T-helper 2 cell treated with Interferon-gamma antibody and Interleukin-4, amounts not matched to agents 100 ng/mL and 5 ng/mL, for 36 hours (primary cell): ENCODE measurements around the gene MAP3K8. TPM values are rescaled to one million over a fixed set of nuclear protein-coding genes. Genes with fewer than 3 reads are reported as not detected.
"Not testable (repeated sequence)": the region's sequence is repeated elsewhere in the genome, so short reads cannot be mapped to it uniquely, and the experiment has no call there.

Source experiments
- intact Hi-C: fragments of 100-400 bp; cut with micrococcal nuclease; formaldehyde crosslinking; loops from one replicate; pipeline ENCODE4 v1.15.1; 2023
- total RNA-seq: library from RNA; stranded (reverse); gene quantifications from 2 replicates; pipeline ENCODE4 v1.2.3, GENCODE V29; 2022

Gene MAP3K8
- total RNA-seq, 1 donor from 2014 or later, result 17.0 TPM

DNA sequence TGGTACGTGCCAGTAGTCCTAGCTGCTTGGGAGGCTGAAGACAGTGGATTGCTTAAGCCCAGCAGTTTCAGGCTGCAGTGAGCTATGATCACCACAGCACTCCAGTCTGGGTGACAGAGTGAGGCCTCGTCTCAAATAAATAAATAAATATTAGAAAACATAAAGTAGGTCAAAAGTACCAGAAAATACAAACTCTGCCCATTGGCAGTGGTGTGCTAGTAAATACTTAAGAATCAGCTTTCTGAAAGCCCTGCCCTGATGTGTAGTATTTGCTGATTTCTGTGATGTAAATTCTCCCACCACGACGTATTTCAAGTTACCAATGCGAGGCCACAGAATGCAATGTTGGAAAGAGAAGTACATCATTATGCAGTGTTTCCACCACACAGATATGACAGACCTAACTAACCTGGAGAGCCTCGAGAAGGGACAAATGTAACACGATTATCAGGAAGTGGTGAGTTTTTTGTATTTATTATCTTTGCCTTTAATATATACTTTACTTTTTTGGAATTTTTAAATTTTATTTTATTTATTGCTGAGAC is 11.8 kb upstream of the MAP3K8 start:
- intact Hi-C loops, result no loop called here

DNA sequence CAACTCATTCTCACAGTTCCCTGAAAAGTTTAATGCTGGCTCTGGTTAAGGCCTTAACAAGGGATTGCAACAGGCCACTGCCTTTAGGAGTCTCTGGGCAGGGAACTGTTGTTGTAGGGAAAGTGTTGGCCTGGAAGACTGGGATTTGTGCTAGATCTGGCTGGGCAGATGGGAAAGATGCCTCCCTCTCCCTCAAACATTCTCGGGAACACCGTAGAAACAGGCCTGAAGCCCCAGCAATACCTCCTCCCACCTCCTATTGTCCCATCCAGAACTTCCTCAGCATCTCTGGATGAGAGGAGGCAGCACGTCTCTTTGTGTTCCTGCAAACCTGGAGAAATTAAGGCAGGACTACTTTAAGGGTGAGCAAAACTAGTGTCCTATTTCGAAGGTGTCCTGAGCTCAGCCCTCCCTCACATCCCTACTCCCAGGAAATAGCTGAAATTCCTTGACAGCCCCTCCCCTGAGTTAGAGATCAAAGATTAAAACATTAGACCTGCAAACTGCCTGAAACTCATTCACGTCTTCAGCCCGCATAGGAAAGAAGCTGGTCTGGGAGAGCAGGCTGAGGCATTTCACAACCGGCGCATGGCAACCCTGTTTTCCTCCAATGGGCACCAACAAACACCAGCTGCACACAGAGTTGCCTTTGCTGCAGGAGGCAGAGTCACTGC is 10.9 kb upstream of the MAP3K8 start:
- intact Hi-C loops, result no loop called here

DNA sequence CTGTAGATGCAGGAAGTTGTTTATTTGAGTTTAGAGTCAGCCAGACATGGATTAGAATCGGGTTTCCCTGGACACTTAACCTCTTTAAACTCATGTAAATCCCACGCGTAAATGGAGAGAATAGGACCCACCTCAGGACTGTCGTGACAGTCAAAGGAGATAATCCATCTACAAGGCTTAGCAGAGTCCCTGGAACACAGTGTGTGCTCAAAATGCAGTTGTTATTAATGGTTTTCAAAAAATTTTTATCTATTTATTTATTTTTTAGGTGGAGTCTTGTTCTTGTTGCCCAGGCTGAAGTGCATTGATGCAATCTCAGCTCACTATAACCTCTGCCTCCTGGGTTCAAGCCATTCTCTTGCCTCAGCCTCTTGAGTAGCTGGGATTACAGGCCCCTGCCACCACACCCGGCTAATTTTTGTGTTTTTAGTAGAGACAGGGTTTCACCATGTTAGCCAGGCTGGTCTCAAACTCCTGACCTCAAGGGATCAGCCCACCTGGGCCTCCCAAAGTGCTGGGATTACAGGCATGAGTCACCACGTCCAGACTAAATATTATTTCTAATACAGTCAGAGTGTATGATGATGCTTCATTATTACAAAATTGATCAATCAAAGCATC is 10.2 kb upstream of the MAP3K8 start:
- intact Hi-C loops, result not testable (repeated sequence)

DNA sequence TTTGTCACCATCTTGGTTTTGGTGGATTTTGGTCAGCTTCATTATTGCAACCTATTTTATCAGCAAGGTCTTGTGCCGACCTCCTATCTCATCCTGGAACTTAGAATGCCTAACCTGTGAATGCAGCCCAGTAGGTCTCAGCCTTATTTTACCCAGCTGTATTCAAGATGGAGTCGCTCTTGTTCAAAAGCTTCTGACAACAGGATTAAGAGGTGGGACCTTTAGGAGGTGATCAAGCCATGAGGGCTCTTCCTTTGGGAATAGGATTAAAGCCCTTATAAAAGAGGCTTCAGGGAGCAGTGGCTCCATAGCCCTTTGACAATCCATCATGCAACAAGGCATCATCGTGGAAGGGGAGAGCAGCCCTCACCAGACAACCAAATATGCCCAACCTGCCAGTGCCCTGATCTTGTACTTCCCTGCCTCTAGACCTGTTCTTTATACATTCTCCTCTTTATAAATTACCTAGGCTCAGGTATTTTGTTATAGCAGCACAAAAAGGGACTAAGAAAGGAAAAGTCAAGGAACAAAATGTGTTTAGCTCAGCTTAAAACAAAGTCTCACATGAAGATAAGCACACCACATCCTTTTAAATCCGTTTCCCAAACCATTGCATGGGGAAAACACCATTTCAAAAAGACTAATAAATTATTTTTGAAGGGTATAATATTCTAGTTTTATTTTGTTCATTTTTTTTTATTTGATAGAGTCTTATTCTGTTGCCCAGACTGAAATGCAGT is 8.5 kb upstream of the MAP3K8 start:
- intact Hi-C loops, result no loop called here

DNA sequence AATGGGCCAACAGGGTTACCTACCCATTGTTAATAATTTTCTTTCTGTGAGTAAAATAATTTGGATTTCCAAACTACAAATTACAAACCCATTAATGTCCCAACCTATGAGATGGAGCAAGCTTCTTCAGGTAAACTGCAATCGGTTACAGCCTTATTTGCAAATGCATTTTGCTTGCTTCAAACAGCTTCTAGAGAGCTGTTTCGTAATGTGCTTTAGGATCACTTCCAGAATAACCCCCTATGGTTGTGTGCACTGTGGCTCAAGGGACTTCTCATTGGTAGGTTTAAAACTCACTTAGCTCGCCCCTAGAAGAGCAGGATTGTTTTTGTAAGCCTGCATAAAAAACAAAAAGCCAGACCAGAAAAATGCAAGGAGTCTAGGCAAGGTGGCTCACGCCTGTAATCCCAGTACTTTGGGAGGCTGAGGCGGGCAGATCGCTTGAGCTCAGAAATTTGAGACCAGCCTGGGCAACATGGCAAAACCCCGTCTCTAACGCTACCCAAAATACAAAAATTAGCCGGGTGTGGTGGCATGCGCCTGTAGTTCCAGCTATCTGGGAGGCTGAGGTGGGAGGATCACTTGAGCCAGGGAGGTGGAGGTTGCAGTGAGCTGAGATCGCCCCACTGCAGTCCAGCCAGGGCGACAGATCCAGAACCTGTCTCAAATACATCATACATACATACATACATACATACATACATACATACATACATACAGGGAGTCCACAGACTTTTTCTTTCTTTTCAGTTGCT is 3.3 kb upstream of the MAP3K8 start:
- intact Hi-C loops, result loop anchor here (10.0 kb wide), 3 partner anchors 274 to 884 kb away; partner anchors contain the start of gene ZEB1

DNA sequence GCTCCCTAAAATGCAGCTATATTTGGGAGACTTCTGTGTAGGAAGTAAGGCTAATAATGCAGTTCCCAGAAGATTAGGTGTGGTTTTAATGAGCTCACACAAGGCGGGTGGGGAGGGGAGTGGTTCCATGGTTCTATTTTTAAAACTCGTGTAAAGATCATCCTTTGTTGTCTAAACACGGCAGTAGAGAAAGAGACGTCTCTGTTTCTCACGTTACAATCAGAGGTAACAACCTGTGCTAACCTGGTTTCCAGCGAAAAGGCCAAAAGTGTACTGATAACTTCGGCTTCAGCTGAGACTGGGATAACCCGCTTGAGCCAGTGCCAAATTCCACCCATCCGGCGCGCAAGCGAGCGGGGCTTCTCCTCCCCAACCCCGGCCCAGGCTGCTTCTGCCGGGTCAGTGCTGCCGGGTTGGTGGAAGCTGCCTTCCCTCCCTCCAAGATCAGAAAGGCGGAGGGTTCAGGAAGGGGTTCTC is 2.5 kb upstream of the MAP3K8 start:
- intact Hi-C loops, result loop anchor here (10.0 kb wide), 3 partner anchors 273 to 883 kb away; partner anchors contain the start of gene ZEB1

DNA sequence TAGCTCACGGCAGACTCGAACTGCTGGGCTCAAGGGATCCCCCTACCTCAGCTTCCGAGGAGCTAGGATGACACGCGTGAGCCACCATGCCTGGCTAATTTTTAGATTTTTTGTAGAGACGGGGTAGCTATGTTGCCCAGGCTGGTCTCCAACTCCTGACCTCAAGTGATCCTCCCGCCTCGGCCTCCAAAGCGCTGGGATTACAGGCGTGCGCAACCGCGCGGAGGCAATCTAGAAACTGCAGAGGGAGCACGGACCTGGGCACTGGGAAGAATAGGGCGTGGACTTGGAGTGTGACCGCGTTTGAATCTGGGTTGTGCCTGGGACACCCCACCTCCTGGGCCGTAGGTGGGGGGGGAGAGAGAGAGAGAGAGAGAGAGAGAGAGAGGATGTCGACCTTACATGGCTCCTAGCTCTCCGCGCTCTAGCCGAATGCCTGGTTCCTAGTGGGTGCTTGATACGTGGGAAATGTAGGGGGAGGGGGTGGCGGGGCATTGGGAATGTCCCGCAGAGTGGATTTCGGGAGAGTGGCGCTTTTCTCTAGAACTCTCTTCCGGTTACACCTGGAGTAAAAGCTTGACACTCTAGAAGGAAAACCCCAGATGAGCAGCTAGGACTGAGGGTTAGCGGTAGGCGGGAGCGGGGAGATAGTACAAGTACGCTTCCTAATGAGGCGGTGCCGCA is 1.2 kb upstream of the MAP3K8 start:
- intact Hi-C loops, result loop anchor here (10.0 kb wide), 3 partner anchors 272 to 882 kb away; partner anchors contain the start of gene ZEB1

DNA sequence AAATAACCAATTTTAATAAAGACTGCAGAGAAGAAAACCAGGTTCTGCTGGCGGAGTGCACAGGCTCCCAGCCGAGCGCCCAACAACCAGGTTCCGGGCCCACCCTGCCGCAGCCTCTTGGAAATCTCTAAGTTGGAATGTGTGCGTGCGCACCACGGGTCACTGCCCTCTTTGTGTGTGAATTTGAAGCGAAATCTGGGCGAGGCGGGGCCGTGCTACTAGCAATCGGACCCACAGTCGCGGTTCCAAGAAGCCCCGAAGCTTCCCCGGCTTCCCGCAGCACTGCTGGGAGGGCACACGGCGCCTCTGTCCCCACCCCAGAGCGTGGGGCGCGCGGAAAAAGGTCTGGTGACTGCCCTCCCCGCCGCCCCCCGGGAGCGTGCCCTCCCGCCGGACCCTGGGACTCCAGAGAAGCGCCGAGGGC is 666 bp upstream of the MAP3K8 start:
- intact Hi-C loops, result loop anchor here (10.0 kb wide), 3 partner anchors 271 to 881 kb away; partner anchors contain the start of gene ZEB1

DNA sequence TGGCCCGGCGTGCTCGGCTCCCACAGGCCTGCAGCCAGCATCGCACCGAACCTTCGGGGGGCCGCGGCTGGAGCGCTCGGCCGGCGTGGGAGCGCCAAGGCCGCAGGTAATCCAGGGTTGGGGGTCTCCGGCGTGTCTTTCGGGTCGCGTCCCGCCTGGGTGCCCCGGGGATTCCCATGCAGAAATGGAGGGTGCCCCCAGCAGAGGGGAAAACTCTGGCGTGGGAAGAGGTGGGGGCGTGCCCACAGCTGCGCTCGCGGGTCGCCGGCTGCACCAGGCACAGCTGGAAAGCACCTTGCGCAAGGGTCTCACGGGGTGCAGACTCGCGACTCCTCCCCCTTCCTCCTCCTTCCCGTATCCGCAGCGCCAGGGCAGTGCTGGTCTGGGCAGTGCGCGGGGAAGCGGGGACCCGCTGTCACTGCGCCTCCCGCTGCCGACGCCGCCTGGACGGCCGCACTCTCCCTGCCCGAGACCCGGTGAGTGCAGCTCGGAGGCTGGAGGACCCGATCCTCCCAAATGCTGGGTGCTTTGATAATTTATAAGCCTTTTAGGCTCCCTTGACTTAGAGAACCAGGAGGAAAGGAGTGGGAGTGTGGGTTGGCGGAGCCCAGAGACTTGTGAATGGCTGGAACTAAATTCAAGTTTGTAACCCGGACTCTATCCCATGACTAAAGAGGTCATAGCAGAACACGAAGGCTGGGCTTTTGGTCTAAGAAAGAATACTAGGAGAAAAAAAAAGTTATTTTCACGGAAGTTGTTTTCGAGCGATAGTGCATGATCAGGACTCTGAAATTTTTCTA is 489 bp downstream of the MAP3K8 start:
- intact Hi-C loops, result loop anchor here (5.0 to 10.0 kb wide), 4 partner anchors 270 to 880 kb away; partner anchors contain the start of gene ZEB1

DNA sequence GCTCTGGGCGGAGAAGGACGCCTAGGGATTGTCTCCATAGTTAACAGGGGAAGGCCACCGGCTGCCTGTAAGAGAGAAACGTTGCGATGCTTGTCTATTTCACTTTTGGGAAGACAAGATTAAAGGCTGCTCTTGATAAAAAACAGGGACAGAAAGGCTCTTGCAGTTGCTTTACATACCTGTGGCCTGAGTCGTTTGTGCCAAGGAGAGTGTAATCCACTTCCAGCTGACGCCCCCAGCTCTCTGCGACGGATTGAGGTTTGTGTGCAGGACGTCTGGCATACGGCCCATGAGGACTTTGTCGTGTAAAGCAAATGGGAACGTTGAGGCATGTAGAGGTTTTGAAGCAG is 1.1 kb downstream of the MAP3K8 start:
- intact Hi-C loops, result loop anchor here (5.0 to 10.0 kb wide), 4 partner anchors 270 to 880 kb away; partner anchors contain the start of gene ZEB1

DNA sequence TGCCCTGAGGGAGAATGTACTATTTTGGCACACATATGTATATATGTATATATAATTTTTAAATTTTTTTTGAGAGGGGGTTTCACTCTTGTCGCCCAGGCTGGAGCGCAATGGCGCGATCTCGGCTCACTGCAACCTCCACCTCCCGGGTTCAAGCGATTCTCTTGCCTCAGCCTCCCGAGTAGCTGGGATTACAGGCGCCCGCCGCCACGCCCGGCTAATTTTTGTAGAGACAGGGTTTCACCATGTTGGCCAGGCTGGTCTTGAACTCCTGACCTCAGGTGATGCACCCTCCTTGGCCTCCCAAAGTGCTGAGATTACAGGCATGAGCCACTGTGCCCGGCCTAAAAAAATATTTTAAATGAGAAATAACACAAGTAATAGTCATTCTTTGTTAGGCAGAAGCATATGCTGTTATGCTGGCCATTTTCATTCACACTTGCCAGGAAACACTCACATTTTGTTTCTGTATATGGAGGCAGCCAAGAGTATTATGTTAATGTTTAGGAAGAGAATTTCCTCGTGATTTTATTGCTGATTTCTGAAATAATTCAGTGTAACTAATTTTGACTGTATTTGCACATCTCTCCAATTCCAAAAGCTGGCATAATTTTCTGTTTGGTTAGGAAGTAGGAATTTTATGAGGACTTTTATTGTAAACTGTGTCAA is 1.6 kb downstream of the MAP3K8 start:
- intact Hi-C loops, result loop anchor here (2.0 to 10.0 kb wide), 6 partner anchors 19 to 879 kb away; partner anchors contain the start of genes MTPAP and ZEB1

DNA sequence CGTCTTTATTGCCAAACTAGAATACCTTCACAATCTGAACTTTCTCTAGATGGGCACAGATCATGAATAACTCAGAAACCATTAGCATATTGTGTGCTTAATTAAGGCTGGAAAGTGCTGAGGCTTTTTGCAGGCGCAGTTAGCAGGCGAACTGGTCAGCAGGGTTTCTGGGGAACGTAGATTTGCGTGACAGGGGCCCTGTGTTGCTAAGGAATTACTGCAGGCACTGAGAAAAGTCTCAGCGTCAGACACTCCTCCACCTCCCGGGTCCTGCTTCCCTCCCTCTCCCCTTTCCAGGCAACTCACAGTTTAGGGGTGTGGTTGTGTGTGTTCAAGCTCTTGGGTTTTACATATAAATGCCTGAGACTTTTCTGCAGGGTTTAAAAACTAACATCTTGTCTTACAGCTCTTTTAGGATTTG is 2.2 kb downstream of the MAP3K8 start:
- intact Hi-C loops, result loop anchor here (2.0 to 10.0 kb wide), 6 partner anchors 19 to 879 kb away; partner anchors contain the start of genes MTPAP and ZEB1

DNA sequence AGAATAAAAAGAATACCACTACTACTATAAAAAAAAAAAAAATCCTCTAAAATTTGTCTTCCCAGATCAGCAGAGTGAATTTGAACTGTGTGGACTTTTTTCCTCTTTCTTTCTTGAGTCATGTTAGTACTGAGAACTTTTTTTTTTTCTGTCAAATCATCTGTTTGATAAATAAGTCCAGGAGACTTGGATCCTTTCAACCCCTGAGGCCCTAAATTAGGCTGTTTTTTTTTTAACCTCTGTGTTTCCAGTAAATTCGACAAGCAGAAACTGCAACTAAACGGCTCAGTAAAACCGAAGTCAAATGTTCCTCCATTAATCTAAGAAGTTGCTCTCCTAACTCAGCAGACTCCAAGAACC is 2.7 kb downstream of the MAP3K8 start:
- intact Hi-C loops, result loop anchor here (1.0 to 10.0 kb wide), 9 partner anchors 18 to 878 kb away; partner anchors contain the start of genes MTPAP and ZEB1

DNA sequence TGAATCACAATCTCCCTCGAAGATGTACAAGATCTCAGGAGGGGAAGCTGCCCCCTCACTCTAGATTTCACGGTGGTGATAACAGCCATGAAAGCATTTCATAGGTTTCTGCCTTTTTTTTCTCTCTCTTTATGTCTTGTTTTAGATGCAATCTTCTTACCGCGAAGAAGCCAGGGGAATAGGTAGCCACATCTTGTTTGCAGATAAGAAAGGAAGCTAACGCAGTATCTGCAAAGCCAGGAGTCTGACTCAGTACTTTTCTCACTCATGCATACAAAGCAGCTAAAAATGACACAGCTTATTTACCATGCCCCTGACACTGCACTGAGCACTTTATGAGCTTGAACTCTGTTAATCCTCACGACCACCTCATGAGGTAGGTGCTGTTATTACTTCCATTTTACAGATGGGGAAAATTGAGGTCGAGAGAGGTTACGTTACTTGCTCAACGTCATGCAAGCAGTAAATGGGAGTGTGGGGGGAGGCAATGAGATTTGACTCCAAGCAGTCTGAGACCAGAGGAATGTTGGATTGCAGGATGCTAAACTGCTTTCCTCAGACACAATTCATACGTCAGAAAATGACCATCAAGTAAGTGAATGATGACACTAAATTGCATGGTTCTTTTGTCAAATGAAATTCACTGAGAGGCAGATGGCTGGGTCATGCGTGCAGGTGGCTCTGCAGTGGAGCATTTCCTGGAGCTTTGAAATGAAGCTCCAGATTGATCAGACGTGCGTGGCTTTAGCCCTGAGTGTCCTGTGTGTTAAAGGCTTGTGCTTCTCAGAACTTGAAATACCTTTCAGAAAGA is 3.3 kb downstream of the MAP3K8 start:
- intact Hi-C loops, result loop anchor here (1.0 to 10.0 kb wide), 9 partner anchors 18 to 878 kb away; partner anchors contain the start of genes MTPAP and ZEB1

DNA sequence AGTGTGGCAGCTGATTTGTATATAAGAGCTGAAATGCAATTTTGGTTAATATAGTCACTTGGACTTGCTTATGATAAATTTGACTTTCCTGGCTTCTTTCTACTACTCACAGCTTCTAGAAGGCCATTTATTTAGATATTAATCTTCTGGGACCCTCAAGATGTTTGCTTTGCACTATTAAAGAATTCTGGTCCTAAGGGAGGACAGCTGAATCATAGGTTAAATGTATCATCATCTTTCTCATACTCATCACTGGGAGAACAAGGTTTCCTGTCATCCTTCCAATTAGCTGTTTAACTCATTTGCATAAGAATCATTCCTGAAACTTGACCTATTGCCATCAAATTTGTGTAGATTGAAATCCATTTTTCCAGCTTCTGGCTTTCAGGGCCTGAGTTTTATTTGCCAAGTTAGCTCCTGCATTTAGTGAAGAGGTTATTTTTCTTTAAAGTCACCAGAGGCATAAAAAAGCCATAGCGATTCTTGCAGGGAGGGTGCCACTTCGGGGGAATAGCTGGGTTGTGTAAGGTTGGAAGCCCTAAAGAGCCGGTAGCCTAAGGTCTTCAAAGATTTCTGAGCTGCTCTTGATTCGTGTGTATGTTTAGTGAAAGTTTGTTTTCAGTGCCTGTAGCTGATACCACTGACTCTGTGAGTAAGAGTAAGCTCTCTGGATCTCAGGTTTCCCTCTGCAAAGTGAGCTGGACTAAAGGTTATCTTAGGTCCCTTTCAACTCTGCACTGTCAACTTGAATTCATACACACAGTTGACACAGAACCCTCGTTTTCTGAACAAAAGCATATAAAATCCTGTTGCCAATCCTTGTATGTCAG is 4.3 kb downstream of the MAP3K8 start:
- intact Hi-C loops, result loop anchor here (5.0 to 10.0 kb wide), 4 partner anchors 267 to 877 kb away; partner anchors contain the start of gene ZEB1

DNA sequence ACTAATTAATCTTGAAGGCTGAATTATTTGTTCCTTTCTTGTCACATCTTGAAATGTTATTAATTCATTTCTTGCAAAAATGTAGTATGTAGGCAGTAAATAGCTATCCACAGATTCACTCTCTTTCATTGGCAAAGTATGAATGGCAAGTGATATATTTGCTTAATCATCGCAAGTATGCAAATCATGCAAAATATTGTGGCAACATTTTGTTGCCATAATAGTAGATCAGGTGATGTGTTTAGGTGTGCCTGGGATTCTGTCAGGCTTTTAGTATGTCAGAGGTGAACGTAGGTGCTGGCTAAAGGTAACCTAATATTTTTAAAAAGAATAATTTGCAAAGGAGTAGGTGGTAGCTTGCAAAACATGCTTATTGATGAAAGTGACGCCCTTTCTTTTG is 5.9 kb downstream of the MAP3K8 start:
- intact Hi-C loops, result loop anchor here (5.0 to 10.0 kb wide), 4 partner anchors 265 to 875 kb away; partner anchors contain the start of gene ZEB1
